Liver (tissue), 3 donors: ENCODE data around the gene MRPL50.

Experiments
- ATF3 ChIP-seq: IDR thresholded peaks from 2 replicates; pipeline ENCODE4 v1.6.1; 2016; ENCODE audit warnings: antibody characterized with exemption
- CTCF ChIP-seq: fragments of 150-350 bp; IDR thresholded peaks from 2 replicates; pipeline ENCODE4 v1.5.1; 2017; ENCODE audit warnings: improper control_type of control experiment, low read depth, low read length; ENCODE audit not compliant: missing input control
- FOXA1 ChIP-seq: IDR thresholded peaks from 2 replicates; pipeline ENCODE4 v1.6.1; 2016; ENCODE audit warnings: antibody characterized with exemption
- JUND ChIP-seq, 2 donors: IDR thresholded peaks; 2 replicates each; pipeline ENCODE4 v1.6.1; 2016; ENCODE audit warnings: antibody characterized with exemption in 2 of 2
- MAX ChIP-seq: IDR thresholded peaks from 2 replicates; pipeline ENCODE4 v1.6.1; 2016; ENCODE audit warnings: antibody characterized with exemption
- RAD21 ChIP-seq, 2 donors: IDR thresholded peaks; 2 replicates each; pipeline ENCODE4 v1.6.1; 2016; ENCODE audit warnings: antibody characterized with exemption in 2 of 2, mild to moderate bottlenecking in 2 of 2
- REST ChIP-seq: IDR thresholded peaks from 2 replicates; pipeline ENCODE4 v1.6.1; 2016; ENCODE audit warnings: antibody characterized with exemption, mild to moderate bottlenecking
- SP1 ChIP-seq: IDR thresholded peaks from 2 replicates; pipeline ENCODE4 v1.6.1; 2018; ENCODE audit warnings: antibody characterized with exemption, mild to moderate bottlenecking
- TAF1 ChIP-seq: conservative IDR thresholded peaks from 2 replicates; pipeline ENCODE4 v1.6.1; 2016; ENCODE audit warnings: antibody characterized with exemption, mild to moderate bottlenecking
- YY1 ChIP-seq: IDR thresholded peaks from 2 replicates; pipeline ENCODE4 v1.6.1; 2016; ENCODE audit warnings: antibody characterized with exemption, mild to moderate bottlenecking
- donor health status: healthy.
- donor health status: healthy.

- TF ChIP-seq CTCF (no peak), REST (no peak), MAX (no peak), RAD21 (IDR thresholded peaks at IDR 0.05) (no peak), YY1 (no peak), FOXA1 (no peak), ATF3 (no peak), TAF1 (no peak), SP1 (peak; percentile 7), JUND (IDR thresholded peaks at IDR 0.05) (peak in 1 of 2 donors; percentile 19)
Observed at GRCh38 chr9:101419863-101420262, 21.4 kb upstream of the MRPL50 start.
